ENCODE measurements around the gene ARMS2.

Gene ARMS2

GRCh38 chr10:122454071-122454470, 382 bp upstream of the ARMS2 start:
- DNase-seq (ENCODE audit: low spot score) = no peak

GRCh38 chr10:122455376-122456079, 1.1 kb downstream of the ARMS2 start:
- DNase-seq (ENCODE audit: low spot score) = no peak

GRCh38 chr10:122457934-122458333, 3.5 kb downstream of the ARMS2 start:
- no peak for DNase-seq (ENCODE audit: low spot score)

- no peak for DNase-seq (ENCODE audit: low spot score)
Observed at GRCh38 chr10:122458693-122459092, 4.2 kb downstream of the ARMS2 start.

GRCh38 chr10:122459561-122460273, 5.3 kb downstream of the ARMS2 start:
- no peak for DNase-seq (ENCODE audit: low spot score)

- DNase-seq (ENCODE audit: low spot score) = no peak
Observed at GRCh38 chr10:122460891-122461293, 6.4 kb downstream of the ARMS2 start.

GRCh38 chr10:122461367-122461728, 6.9 kb downstream of the ARMS2 start, which contains the start of gene HTRA1:
Gene HTRA1 (plus strand): TSS chr10:122461553. CDS start chr10:122461653, 100 bp downstream.
- DNase-seq (ENCODE audit: low spot score) = peak; percentile 90

- no peak for DNase-seq (ENCODE audit: low spot score)
Observed at GRCh38 chr10:122461729-122462532, 7.5 kb downstream of the ARMS2 start.

GRCh38 chr10:122462533-122463465, 8.3 kb downstream of the ARMS2 start:
- peak; percentile 58 for DNase-seq (ENCODE audit: low spot score)

GRCh38 chr10:122463466-122464249, 9.2 kb downstream of the ARMS2 start:
- DNase-seq (ENCODE audit: low spot score) = no peak

GRCh38 chr10:122464250-122464510, 9.7 kb downstream of the ARMS2 start:
- DNase-seq (ENCODE audit: low spot score) = no peak

GRCh38 chr10:122464586-122464985, 10.1 kb downstream of the ARMS2 start:
- DNase-seq (ENCODE audit: low spot score) = no peak

- no peak for DNase-seq (ENCODE audit: low spot score)
Observed at GRCh38 chr10:122465401-122466040, 11.1 kb downstream of the ARMS2 start.

GRCh38 chr10:122466951-122467381, 12.5 kb downstream of the ARMS2 start:
- no peak for DNase-seq (ENCODE audit: low spot score)

- DNase-seq (ENCODE audit: low spot score) = no peak
Observed at GRCh38 chr10:122467701-122468100, 13.2 kb downstream of the ARMS2 start.

GRCh38 chr10:122468307-122468925, 14.0 kb downstream of the ARMS2 start:
- no peak for DNase-seq (ENCODE audit: low spot score)

- peak; percentile 76 for DNase-seq (ENCODE audit: low spot score)
Observed at GRCh38 chr10:122468926-122469781, 14.7 kb downstream of the ARMS2 start.

GRCh38 chr10:122469848-122470247, 15.4 kb downstream of the ARMS2 start:
- DNase-seq (ENCODE audit: low spot score) = no peak

- DNase-seq (ENCODE audit: low spot score) = no peak
Observed at GRCh38 chr10:122471531-122472177, 17.2 kb downstream of the ARMS2 start.
